WI38 (cell line): ENCODE data around the gene PGS1.

ENCODE experiments used
- H3K4me3 ChIP-seq: 2 replicates; pipeline ENCODE4 v1.5.1; 2011; ENCODE audit warnings: low read depth, mild to moderate bottlenecking, control low read depth, low read length
- CTCF ChIP-seq: IDR thresholded peaks from 2 replicates; pipeline ENCODE4 v1.5.1; 2012; ENCODE audit warnings: low read depth, mild to moderate bottlenecking, control low read depth, low read length

PGS1 gene

DNA sequence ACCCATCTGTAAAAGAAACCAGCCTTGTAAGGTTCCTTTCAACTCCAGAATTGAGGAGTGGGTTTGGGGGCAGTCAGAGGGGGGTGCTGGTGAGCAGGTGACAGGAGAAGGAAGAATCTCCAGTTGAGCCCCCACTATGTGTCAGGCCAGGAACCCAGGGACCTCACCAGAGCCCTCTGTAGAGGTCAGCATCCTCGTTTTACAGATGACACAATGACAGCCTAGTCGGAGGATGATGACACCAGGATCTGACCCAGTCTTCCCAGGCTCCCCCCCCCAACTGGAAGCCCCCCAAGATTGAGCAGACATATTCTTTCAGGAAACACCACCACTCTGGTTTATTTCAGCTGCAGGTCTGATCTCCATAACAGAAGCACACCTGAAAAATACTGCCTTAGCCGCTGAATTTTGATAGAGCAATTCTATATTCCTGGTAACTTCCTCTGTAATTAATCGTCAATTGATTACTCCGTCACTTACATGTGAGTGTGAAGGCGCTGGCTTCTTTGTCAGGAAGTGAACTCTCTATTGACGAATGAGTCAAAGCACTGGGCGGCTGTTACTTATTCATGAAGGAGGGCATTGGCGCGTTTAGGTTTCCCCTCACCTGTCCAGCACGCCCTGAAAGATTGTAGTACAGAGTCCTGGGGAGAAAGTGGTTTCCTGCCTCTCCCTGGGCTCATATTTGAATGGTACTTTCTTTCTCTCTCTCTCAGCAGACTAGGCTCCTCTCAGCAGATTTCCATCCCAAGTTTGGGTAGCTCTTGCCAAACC, 39.8 kb upstream of the PGS1 start:
- H3K4me3 ChIP-seq, result no peak overlapping the region

GRCh38 chr17:78340183-78340955, 38.1 kb upstream of the PGS1 start:
- H3K4me3 ChIP-seq, result no peak overlapping the region
- TF ChIP-seq CTCF, result no peak

More for the DNA sequence above, 39.8 kb upstream of the PGS1 start:
- no peak for TF ChIP-seq CTCF

GRCh38 chr17:78341559-78342448, 36.6 kb upstream of the PGS1 start:
- peak overlapping the region; percentile 40 for H3K4me3 ChIP-seq
- no peak for TF ChIP-seq CTCF

GRCh38 chr17:78342449-78343186, 35.8 kb upstream of the PGS1 start:
- no peak for TF ChIP-seq CTCF

DNA sequence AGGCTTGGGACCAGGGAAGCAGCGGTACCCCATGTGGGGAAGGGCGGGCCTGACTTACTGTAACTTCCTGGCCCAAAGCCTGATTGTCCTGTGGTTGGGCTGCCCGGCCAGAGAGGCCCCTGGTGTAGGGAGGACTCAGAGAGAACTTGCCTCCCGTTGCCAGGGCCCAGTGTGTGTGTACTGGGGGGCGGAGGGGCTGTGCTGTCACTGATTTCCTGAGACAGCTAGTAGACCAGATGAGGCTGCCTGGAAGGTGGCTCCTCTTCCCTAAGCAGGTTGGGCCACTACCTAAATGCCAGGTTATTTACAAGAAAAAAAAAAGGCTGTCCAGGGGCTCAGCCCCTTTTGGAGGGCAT, 35.3 kb upstream of the PGS1 start:
- no peak for TF ChIP-seq CTCF
- peak overlapping the region; percentile 40 for H3K4me3 ChIP-seq

More at GRCh38 chr17:78342449-78343186, 35.8 kb upstream of the PGS1 start:
- peak overlapping the region; percentile 40 for H3K4me3 ChIP-seq

DNA sequence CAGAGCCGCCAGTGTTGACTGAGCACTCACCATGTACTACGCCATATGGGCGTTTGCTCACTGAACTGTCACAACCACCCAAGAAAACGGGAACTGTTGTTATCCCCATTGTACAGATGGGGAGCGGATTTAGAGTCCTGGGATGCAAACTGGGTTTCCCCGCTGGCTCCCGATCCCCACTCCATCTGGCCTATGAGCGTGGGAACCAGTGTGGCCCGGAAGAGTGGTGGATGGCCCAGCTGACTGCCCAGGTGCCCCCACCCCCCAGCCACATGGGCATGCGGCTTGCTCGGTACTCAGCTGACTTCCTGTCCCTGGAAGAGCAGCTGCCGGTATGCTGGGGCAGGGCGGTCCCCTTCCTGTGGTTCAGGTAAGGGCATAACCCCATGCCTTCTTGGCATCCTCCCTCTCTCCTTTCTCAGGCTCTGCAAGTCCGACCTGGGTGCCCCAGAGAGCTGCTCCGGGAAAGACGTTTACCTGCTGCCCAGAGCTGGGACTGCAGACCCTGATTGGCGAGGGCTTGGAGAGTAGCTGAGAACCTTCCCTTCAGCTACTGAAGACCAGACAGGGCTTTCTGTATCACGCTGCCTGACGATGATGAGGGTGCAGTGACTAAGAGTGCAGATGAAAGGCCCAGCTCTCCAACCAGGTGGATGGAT, 34.8 kb upstream of the PGS1 start:
- no peak for TF ChIP-seq CTCF
- H3K4me3 ChIP-seq, result peak overlapping the region; percentile 40; the same call in 1 of the 2 replicates
